ENCODE results near the gene CLPTM1L. TPM values are rescaled to one million over a fixed set of nuclear protein-coding genes. Genes with fewer than 3 reads are reported as not detected.

The CLPTM1L gene
- total RNA-seq, 4 donors from 2014 or later = 68.8 to 102 (median 84.4) TPM

GRCh38 chr5:1274471-1274870 lies 70.4 kb downstream of the CLPTM1L start:
- no peaks in the 10 kb centered on the region for H3K36me3 ChIP-seq
- H3K4me1 ChIP-seq = no peaks in the 10 kb centered on the region
- no peak overlapping the region for H3K4me3 ChIP-seq
- 80 to 89% methylated on average over 16 of the region's 16 CpGs for WGBS, 2 donors
- H3K27ac ChIP-seq = no peak overlapping the region
- TF ChIP-seq CTCF (IDR thresholded peaks at IDR 0.05) = no peak
- H3K9me3 ChIP-seq = peaks cover 0 to 36% (median 0%) of the 10 kb centered on the region in 4 donors
- no peaks in the 10 kb centered on the region for H3K27me3 ChIP-seq
- no peak for DNase-seq (ENCODE audit: low spot score in 2 of 2)

- WGBS, 2 donors = 92 to 93% methylated on average over 16 to 20 of the region's 20 CpGs
- Histone ChIP-seq H3K4me3 (no peak overlapping the region), H3K27me3 (no peaks in the 10 kb centered on the region), H3K4me1 (no peaks in the 10 kb centered on the region), H3K9me3 (peaks cover 0 to 35% (median 0%) of the 10 kb centered on the region in 4 donors), H3K36me3 (no peaks in the 10 kb centered on the region), H3K27ac (no peak overlapping the region)
- TF ChIP-seq CTCF (IDR thresholded peaks at IDR 0.05) (no peak), POLR2A (IDR thresholded peaks at IDR 0.05) (no peak)
- DNase-seq (ENCODE audit: low spot score in 2 of 2) = no peak
These were observed 71.2 kb downstream of the CLPTM1L start for GRCh38 chr5:1273745-1274144.

GRCh38 chr5:1272201-1272600 lies 72.7 kb downstream of the CLPTM1L start:
- H3K27ac ChIP-seq = no peak overlapping the region
- peaks cover 0 to 24% (median 0%) of the 10 kb centered on the region in 4 donors for H3K9me3 ChIP-seq
- H3K4me1 ChIP-seq = no peaks in the 10 kb centered on the region
- no peak for DNase-seq (ENCODE audit: low spot score in 2 of 2)
- TF ChIP-seq EP300 (IDR thresholded peaks at IDR 0.05) (no peak), POLR2A (IDR thresholded peaks at IDR 0.05) (no peak), CTCF (IDR thresholded peaks at IDR 0.05) (no peak)
- 97 to 98% methylated on average over 10 to 18 of the region's 21 CpGs for WGBS, 2 donors
- no peaks in the 10 kb centered on the region for H3K27me3 ChIP-seq
- H3K36me3 ChIP-seq = no peaks in the 10 kb centered on the region
- no peak overlapping the region for H3K4me3 ChIP-seq

- no peak for DNase-seq (ENCODE audit: low spot score in 2 of 2)
- Histone ChIP-seq H3K9me3 (peaks cover 0 to 18% (median 0%) of the 10 kb centered on the region in 4 donors), H3K4me3 (no peak overlapping the region), H3K4me1 (no peaks in the 10 kb centered on the region), H3K27ac (no peak overlapping the region), H3K36me3 (no peaks in the 10 kb centered on the region), H3K27me3 (no peaks in the 10 kb centered on the region)
- WGBS, 2 donors = 91 to 94% methylated on average over 9 to 29 of the region's 39 CpGs
- TF ChIP-seq EP300 (IDR thresholded peaks at IDR 0.05) (no peak), CTCF (IDR thresholded peaks at IDR 0.05) (no peak), POLR2A (IDR thresholded peaks at IDR 0.05) (no peak)
These were observed 73.7 kb downstream of the CLPTM1L start for GRCh38 chr5:1270933-1271914.

- no peaks in the 10 kb centered on the region for H3K27me3 ChIP-seq
- H3K4me1 ChIP-seq = no peaks in the 10 kb centered on the region
- TF ChIP-seq EP300 (IDR thresholded peaks at IDR 0.05) (no peak), POLR2A (IDR thresholded peaks at IDR 0.05) (no peak), CTCF (IDR thresholded peaks at IDR 0.05) (no peak)
- H3K27ac ChIP-seq = no peak overlapping the region
- H3K4me3 ChIP-seq = no peak overlapping the region
- WGBS, 2 donors = 92% methylated on average over 22 of the region's 22 CpGs
- peaks cover 0 to 18% (median 0%) of the 10 kb centered on the region in 4 donors for H3K9me3 ChIP-seq
- H3K36me3 ChIP-seq = no peaks in the 10 kb centered on the region
- no peak for DNase-seq (ENCODE audit: low spot score in 2 of 2)
These were observed 74.5 kb downstream of the CLPTM1L start for GRCh38 chr5:1270426-1270825.

Data from tibial nerve (tissue), 4 donors.